Epithelial cell of esophagus (primary cell): ENCODE measurements around the gene VSTM2B.

Source experiments
- DNase-seq: peaks from one replicate; pipeline ENCODE4 v3.0.0; 2010; ENCODE audit warnings: low read depth
- H3K4me3 ChIP-seq: 2 replicates; pipeline ENCODE4 v1.5.1; 2011; ENCODE audit warnings: mild to moderate bottlenecking, low read length, control low read depth
- TF ChIP-seq, protein P1 (sequence below): IDR thresholded peaks from 2 replicates; pipeline ENCODE4 v1.5.1; 2011; ENCODE audit warnings: low read depth, mild to moderate bottlenecking, low read length, control low read depth, inconsistent platforms; ENCODE audit not compliant: insufficient read depth; ENCODE audit errors: missing control alignments

Gene VSTM2B

DNA sequence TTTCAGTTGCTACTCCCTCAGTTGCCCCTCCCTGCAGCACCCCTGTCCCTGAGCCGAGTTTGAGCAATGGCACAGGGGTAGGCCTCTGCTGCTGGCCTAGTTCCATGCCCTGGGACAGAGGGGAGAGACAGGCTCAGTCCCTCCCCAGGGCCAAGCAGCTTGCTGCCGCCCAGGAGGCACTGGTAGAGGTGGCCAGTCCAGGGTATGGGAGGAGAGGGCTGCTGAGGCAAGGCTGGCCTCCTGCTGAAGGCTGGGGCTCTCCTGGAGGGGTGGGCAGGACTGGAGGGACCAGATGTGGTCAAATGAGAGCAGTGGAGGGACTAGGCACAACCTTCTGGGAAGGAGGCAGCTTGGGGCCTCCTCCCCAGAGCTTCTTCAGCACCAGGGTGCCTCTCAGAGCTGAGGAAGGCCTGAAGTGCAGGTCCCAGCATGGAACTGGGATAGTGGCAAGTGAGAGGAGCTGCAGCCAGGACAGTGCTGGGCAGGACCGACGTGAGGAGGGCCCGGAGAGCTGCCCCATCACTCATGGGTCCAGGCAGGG is 29.8 kb upstream of the VSTM2B start:
- no peak overlapping the region for H3K4me3 ChIP-seq
- TF ChIP-seq, protein P1, sequence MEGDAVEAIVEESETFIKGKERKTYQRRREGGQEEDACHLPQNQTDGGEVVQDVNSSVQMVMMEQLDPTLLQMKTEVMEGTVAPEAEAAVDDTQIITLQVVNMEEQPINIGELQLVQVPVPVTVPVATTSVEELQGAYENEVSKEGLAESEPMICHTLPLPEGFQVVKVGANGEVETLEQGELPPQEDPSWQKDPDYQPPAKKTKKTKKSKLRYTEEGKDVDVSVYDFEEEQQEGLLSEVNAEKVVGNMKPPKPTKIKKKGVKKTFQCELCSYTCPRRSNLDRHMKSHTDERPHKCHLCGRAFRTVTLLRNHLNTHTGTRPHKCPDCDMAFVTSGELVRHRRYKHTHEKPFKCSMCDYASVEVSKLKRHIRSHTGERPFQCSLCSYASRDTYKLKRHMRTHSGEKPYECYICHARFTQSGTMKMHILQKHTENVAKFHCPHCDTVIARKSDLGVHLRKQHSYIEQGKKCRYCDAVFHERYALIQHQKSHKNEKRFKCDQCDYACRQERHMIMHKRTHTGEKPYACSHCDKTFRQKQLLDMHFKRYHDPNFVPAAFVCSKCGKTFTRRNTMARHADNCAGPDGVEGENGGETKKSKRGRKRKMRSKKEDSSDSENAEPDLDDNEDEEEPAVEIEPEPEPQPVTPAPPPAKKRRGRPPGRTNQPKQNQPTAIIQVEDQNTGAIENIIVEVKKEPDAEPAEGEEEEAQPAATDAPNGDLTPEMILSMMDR: no peak
- DNase-seq: no peak

DNA sequence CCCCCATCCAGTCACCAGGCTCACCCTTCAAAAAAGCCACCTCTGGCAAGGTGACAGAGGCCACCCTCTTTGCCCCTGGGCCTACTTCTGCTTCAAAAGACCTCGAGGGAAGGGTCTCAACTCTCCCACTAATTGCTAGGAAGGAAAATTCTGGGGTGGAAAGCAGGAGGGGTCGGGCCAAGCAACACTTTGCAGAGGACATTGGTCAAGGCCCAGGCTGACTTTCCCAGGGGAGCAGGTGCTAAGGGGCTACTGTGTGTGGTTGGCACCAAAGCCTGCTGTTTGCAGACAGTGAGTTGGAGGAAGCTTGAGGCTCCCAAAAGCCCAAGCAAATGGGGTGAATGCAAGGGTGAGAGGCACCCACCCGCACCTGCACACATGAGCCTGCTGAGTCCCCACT is 28.6 kb upstream of the VSTM2B start:
- no peak for DNase-seq
- no peak overlapping the region for H3K4me3 ChIP-seq
- TF ChIP-seq, protein P1: no peak

DNA sequence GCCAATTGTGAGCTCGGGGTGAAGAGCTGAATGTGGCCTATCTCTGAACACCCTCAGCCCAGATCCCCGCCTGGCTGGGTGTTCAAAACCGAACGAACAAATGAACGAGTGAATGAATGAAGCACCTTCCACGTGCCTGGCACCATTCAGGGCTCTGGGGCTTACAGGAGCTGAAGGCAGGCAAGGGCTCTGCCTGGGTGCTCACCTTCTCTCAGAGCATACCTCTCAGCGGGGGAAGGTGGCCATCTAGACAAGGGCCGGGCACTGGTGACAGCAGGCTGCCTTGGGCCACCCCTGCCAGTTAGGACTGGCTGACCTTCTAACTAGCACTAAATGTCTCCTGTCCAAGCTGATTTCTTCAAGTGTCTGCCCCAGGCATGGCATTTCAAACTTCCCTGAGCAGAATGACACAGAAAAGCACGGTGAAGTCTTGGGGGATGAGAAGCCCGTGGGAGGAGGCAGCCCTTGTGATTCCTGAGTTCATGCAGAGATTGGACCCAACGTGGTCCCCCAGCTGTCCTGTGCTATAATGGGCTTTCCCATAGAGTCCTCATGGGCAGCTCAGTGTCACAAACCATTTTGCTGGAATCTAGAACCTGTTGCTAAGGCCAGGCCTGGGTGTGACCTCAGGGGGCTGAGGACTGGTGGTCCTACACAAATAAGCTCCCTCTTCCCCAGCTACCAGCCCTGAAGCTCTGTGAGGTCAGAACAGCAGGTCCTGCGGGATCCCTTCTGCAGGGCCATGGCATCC is 27.9 kb upstream of the VSTM2B start:
- TF ChIP-seq, protein P1: no peak
- no peak overlapping the region for H3K4me3 ChIP-seq
- DNase-seq: no peak

DNA sequence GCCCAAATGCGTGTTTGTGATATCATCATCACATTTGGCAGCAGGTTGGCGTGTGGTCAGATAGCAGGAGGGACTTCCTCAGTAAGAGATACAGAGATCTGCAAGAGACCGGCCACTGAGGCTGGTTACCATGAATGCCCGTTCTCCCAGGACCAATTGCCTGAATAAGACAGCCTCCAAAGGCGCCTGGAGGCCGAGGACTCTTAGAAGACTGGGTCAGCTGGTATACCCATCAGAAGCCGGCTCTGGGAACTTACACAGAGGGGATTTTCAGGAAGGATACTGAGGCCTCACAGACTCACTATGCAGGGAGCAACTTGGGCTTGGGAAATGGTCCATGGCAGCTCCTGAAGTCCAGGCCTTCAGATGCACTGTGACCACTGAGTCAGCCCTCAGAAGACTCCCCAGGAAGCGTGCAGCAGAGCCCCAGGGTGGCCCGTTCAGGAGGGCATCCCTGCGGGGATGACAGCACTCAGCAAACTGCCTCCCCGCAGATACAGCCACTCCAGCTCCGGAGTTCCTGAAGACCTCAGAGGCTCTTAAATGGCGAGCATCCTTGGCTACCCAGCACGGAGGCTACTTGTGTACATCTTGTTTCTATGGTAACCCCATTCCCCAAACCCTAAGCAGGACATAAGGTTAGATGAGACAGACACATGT is 26.4 kb upstream of the VSTM2B start:
- DNase-seq: no peak
- H3K4me3 ChIP-seq: no peak overlapping the region
- TF ChIP-seq, protein P1: no peak

DNA sequence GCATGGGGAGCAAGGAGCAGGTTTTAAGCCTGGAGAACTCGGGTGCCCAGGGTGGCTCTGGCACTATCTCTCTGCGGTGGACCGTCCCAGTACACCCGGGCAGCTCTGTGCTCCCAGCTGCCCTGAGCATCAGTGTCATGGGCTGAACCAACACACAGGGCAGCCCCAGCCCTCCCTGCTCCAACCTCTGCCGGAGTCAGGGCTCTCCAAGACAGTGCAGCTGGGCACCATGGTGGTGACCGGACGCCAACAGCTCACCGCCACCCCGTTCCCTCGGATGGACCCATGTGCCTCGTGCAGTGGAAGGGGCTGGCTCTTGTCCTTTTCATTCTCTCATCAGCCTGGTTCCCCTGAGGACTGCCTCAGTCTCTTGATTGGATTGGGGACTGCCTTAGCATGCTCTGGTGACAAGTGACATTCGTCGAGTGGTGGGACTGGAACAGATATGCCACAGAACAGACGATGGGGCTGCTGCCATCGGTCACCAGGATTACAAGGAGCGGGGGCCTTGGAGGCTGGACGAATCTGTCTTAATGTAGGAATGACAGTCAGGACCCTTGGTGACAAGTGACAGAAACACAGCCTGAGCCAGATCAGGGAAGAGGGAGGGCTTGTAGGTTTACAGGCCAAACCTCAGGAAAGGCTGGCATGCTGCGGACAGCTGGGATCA is 25.7 kb upstream of the VSTM2B start:
- TF ChIP-seq, protein P1: no peak

DNA sequence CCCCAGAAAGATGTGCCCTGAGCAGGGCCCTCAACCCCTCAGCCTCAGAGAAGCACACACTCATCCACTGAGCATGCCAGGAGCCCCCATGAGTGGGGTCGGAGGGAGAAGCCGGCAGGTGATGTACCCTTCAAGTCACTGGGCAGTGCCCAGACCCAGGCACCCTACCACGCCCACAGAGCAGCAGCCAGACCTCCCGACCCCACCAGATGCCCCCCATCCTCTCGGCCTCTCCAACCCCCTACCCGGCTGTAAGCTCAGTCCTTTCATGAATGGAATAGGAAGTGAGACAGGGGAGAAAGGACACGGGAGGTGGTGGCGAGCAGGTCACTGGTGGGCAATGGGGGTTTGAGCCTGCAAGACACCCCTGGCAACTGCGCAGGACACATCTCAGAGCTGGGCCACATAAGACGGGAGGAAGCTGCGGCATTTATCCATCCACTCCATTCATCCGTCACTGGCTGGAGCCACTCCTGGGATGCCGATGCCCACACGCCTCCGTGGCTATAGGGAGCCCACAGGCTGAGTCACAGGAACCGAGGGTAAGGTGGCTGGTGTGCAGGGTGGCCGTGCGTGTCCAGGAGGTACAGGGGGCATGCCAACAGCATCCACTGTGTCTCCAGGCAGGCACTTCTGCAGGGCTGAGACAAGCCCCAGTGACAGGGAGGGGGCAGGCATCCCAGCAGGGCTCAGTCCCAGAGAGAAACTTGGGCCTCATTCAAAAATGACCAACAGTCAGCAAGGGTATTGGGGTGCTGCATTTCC is 23.8 kb upstream of the VSTM2B start:
- no peak overlapping the region for H3K4me3 ChIP-seq
- DNase-seq: no peak
- TF ChIP-seq, protein P1: no peak

More for the DNA sequence above, 25.7 kb upstream of the VSTM2B start:
- DNase-seq: no peak
- no peak overlapping the region for H3K4me3 ChIP-seq
